ENCODE data around the gene MAP4K3.

- TF ChIP-seq MAX (IDR thresholded peaks at IDR 0.05; ENCODE audit: low read depth, low read length): no peak
- TF ChIP-seq CTCF (IDR thresholded peaks at IDR 0.05; ENCODE audit: low read depth, low read length): no peak
- TF ChIP-seq POLR2A (IDR thresholded peaks at IDR 0.05; ENCODE audit: extremely low read depth, insufficient read length): no peak
These were observed 32.7 kb upstream of the MAP4K3 start for GRCh38 chr2:39469807-39470206.
